NT2/D1 (cell line): ENCODE results near the gene P2RY13.

Source experiments
- SUZ12 ChIP-seq: IDR thresholded peaks from 2 replicates; pipeline ENCODE4 v1.6.1; 2011; ENCODE audit not compliant: insufficient read length, insufficient read depth; ENCODE audit errors: extremely low read depth
- ZNF274 ChIP-seq: IDR thresholded peaks from 2 replicates; pipeline ENCODE4 v1.6.1; 2011; ENCODE audit warnings: mild to moderate bottlenecking, low read depth, low read length

- TF ChIP-seq ZNF274 (no peak), SUZ12 (no peak)
These were observed 19.8 kb downstream of the P2RY13 start for GRCh38 chr3:151309566-151309965.
